NCI-H1092 treated with DMSO at 0.1 percent for 48 hours (cell line): ENCODE measurements around the gene BAHD1.
"Not testable (repeated sequence)": the region's sequence is repeated elsewhere in the genome, so short reads cannot be mapped to it uniquely, and the experiment has no call there.

Experiments
- DNase-seq: peaks from one replicate; lab custom pipeline; 2025; lab: John Stamatoyannopoulos, UW

Gene BAHD1

DNA sequence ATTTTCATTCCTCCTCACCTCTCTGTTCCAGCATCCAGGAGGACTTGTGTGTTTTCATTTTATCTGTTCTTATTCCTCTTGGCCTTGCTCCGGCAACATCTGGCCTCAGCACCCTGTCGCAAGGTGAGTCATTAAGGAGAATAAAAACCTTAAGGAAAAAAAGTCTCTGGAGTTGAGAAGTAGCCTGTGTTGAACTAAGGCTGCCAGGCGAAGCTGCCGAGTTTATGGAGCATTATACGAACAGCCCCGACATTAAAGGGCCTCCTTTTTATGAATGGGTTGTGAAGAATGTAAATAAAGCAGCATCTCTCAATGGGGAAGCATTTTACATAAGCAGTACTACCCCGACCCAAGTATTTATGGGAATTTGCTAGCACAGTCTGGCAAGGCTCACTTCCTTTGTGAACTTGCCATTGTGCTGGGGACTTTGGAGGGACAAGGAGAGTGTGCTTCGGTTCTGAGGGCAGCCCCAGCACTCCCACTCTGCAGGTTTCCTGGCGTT is 4.7 kb downstream of the BAHD1 start:
- no peak for DNase-seq

DNA sequence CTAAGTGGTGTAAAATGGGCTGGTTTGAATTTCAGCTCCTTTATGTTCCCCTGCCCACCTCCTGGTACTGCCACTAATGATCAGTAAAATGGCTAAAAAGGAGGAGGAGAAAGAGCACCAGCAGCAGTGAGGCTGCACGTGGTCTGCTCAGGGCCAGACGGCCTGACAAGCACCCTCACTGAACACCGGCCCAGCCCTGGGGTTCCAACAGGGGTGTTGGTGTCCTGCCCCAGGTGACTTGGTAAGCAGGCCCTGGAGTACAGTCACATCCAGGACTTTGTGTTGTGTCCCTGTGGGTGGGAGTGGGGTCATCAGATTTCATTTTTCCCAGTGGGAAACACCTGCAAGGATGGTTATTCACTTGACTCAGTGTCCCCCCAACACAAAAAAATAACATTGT is 5.4 kb downstream of the BAHD1 start:
- DNase-seq, result no peak

DNA sequence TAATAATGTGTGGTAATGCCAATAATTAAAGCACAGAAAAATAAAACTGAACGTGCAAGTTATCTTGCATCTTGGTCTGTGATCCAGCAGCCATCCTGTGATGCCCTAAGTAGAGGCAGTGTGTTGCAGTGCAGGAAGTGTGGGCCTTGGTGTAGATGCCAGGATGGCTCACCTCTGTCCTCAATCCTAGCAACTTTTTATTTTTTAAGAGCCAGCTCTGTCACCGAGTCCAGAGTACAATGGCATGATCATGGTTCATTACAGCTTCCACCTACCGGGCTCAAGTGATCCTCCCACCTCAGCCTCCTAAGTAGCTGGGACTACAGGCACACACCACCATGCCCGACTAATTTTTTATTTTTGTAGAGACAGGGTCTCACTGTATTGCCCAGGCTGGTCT is 7.6 kb downstream of the BAHD1 start:
- no peak for DNase-seq

DNA sequence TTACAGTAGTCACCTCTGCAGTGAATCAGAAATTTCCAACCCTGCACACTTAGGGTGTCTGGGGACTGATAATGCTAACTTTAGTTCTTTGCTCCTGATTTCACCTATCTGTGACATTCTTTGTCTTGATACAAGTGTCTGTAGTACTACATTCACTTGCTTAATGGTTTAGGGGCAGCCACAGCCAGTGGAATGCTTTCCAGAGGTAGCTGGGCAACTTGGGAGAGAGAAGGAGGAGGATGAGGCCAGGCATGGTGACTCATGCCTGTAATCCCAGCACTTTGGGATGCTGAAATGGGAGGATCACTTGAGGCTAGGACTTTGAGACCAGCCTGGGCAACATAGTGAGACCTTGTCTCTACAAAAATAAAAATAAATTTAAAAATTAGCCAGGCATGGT is 8.5 kb downstream of the BAHD1 start:
- DNase-seq, result no peak

DNA sequence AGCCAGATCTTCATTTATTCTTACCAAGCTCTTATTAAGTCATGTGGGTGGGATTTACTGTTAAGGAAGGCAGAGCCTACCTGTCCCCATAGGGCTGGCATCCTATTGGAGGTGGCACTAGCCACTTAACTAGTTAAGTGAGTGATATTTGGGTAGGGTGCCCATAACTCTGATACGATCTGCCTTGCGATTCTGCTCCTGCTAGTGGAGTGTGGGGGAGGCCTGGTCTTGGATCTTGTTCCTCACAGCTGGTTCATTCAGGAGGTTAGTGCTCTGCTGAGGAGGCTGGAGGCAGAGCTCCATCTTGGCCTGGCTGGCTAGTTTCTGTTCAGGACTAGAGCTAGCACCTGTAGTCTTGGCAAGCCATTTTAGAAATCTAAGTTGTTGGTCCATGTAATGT is 9.3 kb downstream of the BAHD1 start:
- no peak for DNase-seq

DNA sequence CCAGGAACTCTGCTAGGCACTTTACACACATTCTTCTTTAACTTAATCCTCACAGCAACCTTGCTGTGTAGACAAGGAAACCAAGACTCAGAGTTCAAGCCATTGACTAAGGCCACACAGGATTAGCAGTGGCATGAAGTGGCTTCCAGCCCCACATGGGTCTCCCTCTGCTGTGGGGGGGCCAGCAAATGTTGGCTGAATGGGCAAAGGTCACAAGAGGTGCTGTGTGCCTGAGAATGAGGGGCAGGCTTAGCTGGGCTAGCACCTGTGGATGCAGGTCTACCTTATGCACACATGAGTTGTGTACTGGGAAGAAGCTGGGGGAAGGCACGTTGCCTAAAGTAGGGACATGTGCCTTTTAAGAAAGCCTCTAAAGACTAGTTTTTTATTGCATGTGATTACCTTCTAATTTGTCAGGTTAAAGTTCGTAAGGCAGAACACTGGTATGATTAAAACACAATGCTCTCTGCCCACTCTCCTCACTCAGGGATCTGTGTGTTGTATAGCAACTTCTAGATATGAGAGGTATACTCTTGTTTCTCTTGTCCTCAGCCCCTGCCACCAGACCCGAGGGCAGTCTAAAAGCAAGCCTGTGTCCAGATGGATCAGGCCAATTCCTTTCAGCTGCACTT is 10.9 kb downstream of the BAHD1 start:
- no peak for DNase-seq

DNA sequence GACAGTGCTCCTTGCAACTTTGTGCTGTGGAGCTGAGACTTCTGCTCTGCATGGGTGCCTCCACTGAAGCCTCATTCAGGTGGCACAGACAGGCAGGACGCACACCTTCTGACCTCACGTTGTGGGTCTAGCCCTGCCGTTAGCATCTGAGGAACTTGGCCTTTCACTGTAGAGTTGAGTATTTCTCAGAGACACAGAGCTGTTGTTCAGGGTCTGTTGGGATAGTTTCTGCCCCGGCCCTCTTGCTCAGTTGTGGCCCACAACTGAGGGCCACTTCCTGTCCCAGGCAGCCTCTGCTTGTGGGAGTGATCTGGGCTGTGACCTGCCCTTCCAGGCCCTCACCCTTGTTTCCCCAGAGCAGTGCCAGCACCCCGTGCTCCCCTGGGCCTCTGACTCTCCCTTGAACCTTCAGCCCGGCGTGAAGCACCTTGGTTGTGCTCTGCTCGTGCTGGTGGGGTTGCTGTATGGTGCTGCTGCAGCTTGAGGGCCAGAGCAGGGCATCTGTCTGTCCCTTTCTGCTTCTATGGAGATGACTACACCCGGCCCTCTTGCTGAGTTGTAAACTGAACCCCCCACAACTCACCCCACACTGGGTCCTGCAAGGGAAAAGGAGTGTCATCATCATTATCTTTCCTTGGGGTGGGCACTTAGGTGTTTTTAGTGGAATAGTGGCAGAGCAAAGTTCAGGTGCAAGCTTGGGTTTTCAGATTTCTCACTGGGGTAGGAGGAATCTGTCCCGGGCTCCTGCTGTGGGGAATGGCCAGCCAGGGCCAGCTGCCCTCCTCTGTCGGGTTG is 11.7 kb downstream of the BAHD1 start:
- DNase-seq, result no peak

DNA sequence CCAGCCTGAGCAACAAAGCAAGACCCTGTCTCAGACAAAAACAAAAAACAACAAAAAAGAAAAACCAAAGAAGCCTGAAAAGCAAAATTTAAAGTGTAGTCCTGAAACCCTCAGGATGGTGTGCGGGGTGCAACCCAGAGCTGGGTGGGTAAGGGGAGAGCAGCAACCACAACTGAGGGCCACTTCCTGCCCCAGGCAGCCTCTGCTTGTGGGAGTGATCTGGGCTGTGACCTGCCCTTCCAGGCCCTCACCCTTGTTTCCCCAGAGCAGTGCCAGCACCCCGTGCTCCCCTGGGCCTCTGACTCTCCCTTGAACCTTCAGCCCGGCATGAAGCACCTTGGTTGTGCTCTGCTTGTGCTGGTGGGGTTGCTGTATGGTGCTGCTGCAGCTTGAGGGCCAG is 13.2 kb downstream of the BAHD1 start:
- DNase-seq, result not testable (repeated sequence)

DNA sequence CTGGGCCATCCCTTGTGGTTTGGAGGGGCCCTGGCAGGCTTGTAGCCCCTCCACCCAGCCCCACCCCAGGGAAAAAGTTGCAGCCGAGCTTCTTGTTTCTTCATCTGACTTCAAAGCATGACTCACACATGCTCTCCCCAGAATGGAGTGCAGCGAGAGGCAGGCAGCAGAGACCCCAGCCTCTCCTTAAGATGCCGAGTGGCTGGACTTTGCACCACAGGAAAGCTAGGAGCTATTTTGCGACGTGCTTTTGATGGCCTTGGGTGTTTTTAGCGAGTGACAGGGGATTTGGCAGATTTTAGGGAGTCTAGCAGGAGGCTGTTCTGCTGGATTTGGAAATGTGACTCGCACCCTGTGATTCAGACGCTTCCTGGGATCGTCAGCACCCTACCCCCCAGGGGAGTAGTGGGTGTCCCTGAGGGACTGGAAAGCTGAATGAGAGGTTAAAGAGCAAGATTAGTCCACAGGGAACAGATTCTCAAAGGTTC is 14.2 kb downstream of the BAHD1 start:
- no peak for DNase-seq

DNA sequence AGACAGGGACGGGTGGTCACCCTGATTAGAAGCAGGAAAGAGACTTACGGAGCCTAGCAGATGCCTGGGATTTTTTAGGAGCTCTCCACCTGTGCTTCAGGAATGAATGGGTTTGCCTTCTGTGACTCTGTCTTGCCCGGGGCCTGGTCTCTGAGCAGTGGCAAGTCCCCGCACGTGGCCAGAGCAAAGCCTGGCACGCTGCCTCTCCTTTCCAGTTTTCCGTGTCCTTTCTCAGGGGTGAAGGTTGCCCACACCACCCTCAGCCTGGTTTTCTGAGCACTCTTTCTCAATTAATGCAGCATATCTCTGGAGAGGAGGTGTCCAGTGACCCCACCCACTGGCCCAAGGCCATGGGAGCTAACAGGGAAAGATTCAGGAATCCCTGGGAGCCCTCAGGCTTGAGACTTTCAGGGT is 15.6 kb downstream of the BAHD1 start:
- DNase-seq, result no peak

DNA sequence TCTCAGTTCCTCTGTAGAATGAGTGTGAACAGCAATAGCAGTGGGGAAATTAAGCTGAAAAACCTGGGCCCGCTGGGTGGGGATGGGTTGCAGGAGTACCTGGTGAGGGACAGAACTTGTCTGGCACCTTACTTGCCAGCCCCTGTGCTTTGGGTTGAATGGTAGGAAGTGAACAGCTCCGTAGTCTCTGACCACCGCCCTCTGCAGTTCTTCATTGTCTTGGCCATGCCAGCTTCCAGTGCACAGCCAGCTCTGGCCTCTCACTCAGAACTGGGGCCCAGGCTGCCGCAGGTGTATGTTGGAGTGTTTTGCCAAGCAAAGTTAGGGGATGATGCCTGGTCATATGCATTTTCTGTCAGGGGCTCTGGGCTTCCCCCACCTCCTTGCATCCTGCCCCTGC is 16.0 kb downstream of the BAHD1 start:
- no peak for DNase-seq

DNA sequence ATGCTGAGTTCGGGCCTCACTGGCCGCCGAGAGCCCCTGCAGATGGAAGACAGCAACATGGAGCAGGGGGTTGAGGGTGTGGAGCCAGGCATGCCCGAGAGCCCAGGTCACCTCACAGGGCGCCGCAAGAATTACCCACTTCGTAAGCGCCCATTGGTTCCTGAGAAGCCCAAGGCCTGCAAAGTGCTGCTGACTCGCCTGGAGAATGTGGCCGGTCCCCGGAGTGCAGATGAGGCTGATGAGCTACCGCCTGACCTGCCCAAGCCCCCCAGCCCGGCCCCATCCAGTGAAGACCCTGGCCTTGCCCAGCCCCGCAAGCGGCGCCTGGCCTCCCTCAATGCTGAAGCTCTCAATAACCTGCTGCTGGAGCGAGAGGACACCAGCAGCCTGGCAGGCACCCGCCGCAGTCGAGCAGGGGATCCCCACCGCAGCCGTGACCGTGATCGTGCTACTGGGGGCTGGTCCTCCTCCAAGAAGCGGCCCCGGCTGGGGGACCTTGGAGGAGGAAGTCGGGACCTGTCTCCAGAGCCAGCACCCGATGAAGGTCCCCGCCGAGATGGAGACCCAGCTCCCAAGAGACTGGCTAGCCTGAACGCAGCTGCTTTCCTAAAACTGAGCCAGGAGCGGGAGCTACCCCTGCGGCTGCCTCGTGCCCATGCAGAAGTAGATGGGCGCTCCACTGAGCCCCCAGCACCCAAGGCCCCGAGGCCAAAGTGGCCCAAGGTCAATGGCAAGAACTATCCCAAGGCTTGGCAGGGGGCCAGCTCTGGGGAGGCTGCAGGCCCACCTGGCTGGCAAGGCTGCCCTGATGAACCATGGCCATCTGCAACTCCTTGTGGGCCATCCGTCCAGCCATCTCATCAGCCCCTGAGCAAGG is 18.0 kb downstream of the BAHD1 start:
- no peak for DNase-seq

DNA sequence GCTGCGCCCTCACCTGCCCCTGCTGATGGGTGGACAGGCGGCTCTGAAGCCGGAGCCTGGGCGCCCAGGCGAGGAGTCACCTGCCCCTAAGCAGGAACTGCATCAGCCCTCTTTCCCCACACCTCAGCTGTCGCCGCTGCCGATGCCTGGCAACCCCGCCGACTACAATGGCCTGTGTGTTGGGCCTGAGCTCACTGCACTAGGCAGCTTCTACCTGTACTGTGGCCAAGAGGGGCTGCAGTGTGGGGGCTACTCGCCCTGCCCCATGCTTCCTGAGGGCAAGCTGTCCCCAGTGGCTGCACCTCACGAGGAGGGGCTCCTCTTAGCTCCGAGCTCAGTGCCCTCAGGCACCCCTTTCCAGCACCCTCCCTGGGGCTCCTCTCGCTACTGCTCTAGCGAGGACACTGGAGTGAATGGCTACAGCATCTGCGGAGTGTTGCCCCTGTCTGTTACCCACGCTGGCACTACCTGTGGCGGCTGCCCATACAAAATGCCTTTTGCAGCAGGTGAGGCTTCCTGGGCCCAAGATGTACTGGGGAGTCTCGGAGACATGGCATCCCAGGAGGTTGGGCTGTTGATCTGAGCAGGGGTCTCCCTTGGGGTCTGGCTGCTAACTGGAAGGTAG is 18.8 kb downstream of the BAHD1 start:
- DNase-seq, result no peak

DNA sequence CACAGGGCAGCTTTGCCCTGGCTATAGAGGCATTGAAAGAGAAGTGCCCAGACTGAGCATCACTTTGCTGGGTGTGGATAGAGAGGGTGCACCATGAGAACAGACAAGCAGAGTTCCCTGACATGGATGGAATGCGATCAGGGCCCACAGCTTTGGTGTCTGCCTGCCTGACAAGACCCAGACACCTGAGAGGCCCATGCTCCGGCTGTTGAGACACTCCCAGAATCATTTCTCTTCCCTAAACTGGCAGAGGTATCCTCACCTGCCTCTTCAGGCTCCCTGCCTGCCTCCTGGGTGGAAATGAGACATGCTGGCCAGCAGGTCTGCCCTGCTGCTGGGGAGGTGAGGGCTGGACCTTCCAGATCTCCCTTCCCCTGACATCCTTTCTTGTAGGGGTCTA is 19.7 kb downstream of the BAHD1 start:
- no peak for DNase-seq

DNA sequence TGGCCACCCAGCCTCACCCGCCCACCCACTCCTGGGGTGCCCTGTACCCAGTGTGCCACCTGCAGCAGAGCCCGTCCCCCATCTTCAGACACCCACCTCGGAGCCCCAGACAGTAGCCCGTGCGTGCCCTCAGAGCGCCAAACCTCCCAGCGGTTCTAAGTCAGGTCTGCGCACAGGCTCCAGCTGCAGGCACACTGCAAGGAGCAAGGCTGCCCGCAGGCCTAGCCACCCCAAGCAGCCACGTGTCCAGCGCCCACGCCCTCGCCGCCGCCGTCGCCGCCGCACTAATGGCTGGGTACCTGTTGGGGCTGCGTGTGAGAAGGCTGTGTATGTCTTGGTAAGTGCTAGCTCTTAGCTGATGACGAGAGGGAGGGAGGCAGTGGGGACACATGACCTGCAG is 21.2 kb downstream of the BAHD1 start:
- DNase-seq, result no peak

DNA sequence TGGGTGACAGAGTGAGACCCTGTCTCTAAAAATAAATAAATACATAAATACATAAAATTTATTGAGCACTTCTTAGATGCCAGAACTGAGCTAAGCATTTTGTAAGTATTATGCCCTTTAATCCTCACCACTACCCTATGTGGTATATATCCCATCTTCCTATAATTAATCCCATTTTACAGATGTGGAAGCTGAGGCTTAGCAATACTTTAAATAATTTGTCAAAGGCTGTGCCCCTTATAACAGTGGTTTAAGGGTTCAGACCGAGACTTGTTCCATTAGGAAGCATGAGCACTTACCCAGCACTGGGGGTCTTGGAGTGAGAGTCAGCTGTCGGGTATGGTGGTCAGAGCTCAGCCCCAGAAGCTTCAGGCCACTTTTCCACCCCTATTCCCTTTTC is 22.5 kb downstream of the BAHD1 start:
- DNase-seq, result no peak

DNA sequence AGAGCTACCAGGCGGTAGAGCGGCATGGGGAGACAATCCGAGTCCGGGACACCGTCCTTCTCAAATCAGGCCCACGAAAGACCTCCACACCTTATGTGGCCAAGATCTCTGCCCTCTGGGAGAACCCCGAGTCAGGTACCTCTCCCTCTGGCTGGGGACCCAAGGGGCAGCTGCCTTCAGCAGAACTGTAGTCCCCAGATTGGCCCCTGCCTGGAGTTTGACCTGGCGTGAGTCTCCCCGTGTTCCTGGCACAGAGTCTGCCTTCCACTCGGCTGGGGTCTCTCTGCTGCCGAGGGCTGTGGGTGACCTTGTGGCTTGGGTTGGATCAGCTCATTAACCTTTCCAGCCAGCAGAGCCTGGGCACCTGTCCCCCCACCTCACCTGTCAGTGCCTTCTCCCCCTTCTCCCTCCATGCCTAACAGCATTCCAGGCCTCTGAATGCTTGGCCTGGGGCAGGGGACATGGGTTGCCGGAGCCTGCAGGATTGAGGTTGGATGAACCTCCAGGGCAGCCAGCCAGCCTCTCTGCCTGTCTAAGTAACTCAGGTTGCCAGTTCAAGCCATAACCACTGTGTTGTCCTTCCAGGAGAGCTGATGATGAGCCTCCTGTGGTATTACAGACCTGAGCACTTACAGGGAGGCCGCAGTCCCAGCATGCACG is 23.3 kb downstream of the BAHD1 start:
- no peak for DNase-seq

DNA sequence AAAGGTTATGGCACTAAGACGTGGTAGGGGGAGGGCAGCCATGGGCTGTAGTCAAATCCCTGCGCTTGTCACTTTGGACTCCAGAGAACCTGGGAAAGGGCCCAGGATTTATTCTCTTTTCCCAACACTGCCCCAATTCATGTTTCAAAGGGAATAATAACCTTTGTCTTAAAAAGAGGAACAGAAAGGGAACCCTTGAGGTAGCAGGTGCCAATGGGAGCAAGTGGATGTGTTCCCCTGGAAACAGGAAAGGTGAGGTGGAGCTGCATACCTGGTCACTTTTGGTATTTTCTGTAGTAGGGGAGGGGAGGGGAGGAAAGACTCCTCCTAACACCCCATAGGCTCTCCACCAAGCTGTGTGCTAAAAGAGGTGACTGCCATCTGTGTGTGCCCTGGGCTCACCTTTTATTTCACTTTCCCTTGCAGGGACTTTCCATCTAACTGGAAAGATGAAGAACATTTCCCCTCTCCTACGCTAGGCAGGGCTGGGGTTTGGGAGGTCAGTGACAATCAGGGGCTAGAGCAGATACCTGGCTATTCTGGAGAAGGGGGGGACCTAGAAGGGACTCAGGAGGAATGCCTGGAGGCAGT is 23.9 kb downstream of the BAHD1 start:
- DNase-seq, result no peak

DNA sequence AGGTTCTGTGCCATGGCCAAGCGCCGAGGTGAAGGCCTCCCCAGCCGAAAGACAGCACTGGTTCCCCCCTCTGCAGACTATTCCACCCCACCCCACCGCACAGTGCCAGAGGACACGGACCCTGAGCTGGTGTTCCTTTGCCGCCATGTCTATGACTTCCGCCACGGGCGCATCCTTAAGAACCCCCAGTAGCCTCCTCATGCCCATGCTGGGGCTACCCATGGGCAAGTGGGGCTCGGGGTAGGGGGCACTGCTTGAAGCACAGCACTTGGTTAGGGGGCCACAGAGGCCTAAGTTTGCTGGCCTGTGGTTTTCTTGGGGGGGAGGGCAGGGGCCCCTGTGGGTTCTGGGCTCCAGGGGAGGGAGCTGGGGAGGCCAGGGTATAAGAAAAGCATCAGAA is 25.2 kb downstream of the BAHD1 start:
- DNase-seq, result no peak

DNA sequence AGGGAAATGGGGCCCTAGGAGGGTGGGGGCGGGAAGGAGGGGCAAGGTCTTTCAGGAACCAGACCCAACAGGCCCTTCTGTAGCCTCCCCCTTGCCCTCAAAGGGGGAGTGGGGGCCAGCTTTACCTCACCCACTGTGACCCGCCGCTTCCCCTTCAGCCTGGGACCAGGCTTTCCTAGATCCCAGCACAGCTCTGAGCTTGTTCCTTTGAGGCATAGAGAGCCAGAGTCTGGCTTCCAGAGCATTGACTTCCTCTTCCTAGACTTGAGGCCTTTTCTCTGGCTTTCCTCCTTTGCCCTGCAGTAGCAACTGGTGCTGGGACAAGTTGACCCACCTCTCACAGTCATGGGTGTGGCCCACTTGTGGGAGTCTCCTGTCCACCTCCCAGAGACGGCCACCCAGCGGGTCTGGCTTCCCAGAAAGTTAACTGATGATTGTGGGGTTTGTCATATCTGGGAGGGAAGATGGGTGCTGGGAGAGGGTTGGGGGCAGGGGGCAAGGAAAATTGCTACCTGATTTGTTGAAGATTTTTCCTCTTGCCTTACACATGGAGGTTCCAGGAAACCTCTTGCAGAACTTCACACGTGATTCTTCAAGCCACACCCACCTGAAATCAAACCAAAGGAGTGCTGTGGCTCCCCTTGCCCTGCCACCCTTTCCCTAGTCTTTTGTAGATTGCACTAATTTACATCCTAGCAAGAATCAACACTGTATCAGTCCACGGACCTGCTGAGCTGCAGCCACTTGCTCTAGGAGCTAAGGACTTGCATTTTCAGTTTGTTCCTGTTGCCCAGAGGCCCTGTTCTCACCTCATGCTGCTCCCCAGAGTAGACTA is 25.9 kb downstream of the BAHD1 start:
- no peak for DNase-seq
